ENCODE data around the gene ADCY3. TPM values are rescaled to one million over a fixed set of nuclear protein-coding genes. Genes with fewer than 3 reads are reported as not detected.

Gene ADCY3
- polyA plus RNA-seq, 1 donor from 2014 or later: 28.8 TPM

- no peaks in the 10 kb centered on the region for H3K9me3 ChIP-seq (ENCODE audit: low read length)
- H3K9me2 ChIP-seq (ENCODE audit: insufficient read depth, low read length): no peaks in the 10 kb centered on the region
- H3K4me3 ChIP-seq (ENCODE audit: low read length): no peak overlapping the region
- TF ChIP-seq, protein P1, sequence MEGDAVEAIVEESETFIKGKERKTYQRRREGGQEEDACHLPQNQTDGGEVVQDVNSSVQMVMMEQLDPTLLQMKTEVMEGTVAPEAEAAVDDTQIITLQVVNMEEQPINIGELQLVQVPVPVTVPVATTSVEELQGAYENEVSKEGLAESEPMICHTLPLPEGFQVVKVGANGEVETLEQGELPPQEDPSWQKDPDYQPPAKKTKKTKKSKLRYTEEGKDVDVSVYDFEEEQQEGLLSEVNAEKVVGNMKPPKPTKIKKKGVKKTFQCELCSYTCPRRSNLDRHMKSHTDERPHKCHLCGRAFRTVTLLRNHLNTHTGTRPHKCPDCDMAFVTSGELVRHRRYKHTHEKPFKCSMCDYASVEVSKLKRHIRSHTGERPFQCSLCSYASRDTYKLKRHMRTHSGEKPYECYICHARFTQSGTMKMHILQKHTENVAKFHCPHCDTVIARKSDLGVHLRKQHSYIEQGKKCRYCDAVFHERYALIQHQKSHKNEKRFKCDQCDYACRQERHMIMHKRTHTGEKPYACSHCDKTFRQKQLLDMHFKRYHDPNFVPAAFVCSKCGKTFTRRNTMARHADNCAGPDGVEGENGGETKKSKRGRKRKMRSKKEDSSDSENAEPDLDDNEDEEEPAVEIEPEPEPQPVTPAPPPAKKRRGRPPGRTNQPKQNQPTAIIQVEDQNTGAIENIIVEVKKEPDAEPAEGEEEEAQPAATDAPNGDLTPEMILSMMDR (IDR thresholded peaks at IDR 0.05; ENCODE audit: poor library complexity, severe bottlenecking): no peak
- TF ChIP-seq SMC3 (conservative IDR thresholded peaks at IDR 0.05; ENCODE audit: poor library complexity): no peak
- TF ChIP-seq EZH2 (IDR thresholded peaks at IDR 0.05; ENCODE audit: borderline replicate concordance, insufficient read depth, low read length, poor library complexity, severe bottlenecking): no peak
- no peak for TF ChIP-seq RAD21 (conservative IDR thresholded peaks at IDR 0.05)
- no peak for TF ChIP-seq TAF1 (IDR thresholded peaks at IDR 0.05; ENCODE audit: low read depth)
- TF ChIP-seq EP300 (conservative IDR thresholded peaks at IDR 0.05; ENCODE audit: poor library complexity, severe bottlenecking): no peak
- TF ChIP-seq POLR2AphosphoS5 (IDR thresholded peaks at IDR 0.05): no peak
- TF ChIP-seq, protein P2, sequence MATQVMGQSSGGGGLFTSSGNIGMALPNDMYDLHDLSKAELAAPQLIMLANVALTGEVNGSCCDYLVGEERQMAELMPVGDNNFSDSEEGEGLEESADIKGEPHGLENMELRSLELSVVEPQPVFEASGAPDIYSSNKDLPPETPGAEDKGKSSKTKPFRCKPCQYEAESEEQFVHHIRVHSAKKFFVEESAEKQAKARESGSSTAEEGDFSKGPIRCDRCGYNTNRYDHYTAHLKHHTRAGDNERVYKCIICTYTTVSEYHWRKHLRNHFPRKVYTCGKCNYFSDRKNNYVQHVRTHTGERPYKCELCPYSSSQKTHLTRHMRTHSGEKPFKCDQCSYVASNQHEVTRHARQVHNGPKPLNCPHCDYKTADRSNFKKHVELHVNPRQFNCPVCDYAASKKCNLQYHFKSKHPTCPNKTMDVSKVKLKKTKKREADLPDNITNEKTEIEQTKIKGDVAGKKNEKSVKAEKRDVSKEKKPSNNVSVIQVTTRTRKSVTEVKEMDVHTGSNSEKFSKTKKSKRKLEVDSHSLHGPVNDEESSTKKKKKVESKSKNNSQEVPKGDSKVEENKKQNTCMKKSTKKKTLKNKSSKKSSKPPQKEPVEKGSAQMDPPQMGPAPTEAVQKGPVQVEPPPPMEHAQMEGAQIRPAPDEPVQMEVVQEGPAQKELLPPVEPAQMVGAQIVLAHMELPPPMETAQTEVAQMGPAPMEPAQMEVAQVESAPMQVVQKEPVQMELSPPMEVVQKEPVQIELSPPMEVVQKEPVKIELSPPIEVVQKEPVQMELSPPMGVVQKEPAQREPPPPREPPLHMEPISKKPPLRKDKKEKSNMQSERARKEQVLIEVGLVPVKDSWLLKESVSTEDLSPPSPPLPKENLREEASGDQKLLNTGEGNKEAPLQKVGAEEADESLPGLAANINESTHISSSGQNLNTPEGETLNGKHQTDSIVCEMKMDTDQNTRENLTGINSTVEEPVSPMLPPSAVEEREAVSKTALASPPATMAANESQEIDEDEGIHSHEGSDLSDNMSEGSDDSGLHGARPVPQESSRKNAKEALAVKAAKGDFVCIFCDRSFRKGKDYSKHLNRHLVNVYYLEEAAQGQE (IDR thresholded peaks at IDR 0.05; ENCODE audit: borderline replicate concordance): no peak
- no peak for TF ChIP-seq MXI1 (conservative IDR thresholded peaks at IDR 0.05; ENCODE audit: poor library complexity, severe bottlenecking)
- no peak overlapping the region for H2AFZ ChIP-seq (ENCODE audit: low read depth, low read length)
- no peaks in the 10 kb centered on the region for H3F3A ChIP-seq (ENCODE audit: insufficient read depth, low read length, poor library complexity, severe bottlenecking)
- no peak overlapping the region for H3K4me2 ChIP-seq (ENCODE audit: low read length)
- H3K27ac ChIP-seq (ENCODE audit: low read length): no peak overlapping the region
- H3K79me2 ChIP-seq (replicated peaks; ENCODE audit: insufficient read depth, low read length): no peaks in the 10 kb centered on the region
- no peaks in the 10 kb centered on the region for H3K27me3 ChIP-seq (ENCODE audit: insufficient read depth, low read depth, low read length)
- H3K36me3 ChIP-seq (ENCODE audit: insufficient read depth, low read length): no peaks in the 10 kb centered on the region
- H3K9ac ChIP-seq (ENCODE audit: low read length): no peak overlapping the region
- no peaks in the 10 kb centered on the region for H4K20me1 ChIP-seq (ENCODE audit: insufficient read depth)
These were observed 60.0 kb downstream of the ADCY3 start for GRCh38 chr2:24859968-24860600.

GRCh38 chr2:24858996-24859395, 61.0 kb downstream of the ADCY3 start:
- H3K4me3 ChIP-seq (ENCODE audit: low read length): no peak overlapping the region
- H3K9ac ChIP-seq (ENCODE audit: low read length): no peak overlapping the region
- H3K27ac ChIP-seq (ENCODE audit: low read length): no peak overlapping the region
- TF ChIP-seq EZH2 (IDR thresholded peaks at IDR 0.05; ENCODE audit: borderline replicate concordance, insufficient read depth, low read length, poor library complexity, severe bottlenecking) (no peak), EP300 (conservative IDR thresholded peaks at IDR 0.05; ENCODE audit: poor library complexity, severe bottlenecking) (no peak), MXI1 (conservative IDR thresholded peaks at IDR 0.05; ENCODE audit: poor library complexity, severe bottlenecking) (no peak), RAD21 (conservative IDR thresholded peaks at IDR 0.05) (no peak), POLR2AphosphoS5 (IDR thresholded peaks at IDR 0.05) (no peak), TAF1 (IDR thresholded peaks at IDR 0.05; ENCODE audit: low read depth) (no peak), SMC3 (conservative IDR thresholded peaks at IDR 0.05; ENCODE audit: poor library complexity) (no peak)
- TF ChIP-seq, protein P1 (IDR thresholded peaks at IDR 0.05; ENCODE audit: poor library complexity, severe bottlenecking): no peak
- TF ChIP-seq, protein P2 (IDR thresholded peaks at IDR 0.05; ENCODE audit: borderline replicate concordance): no peak
- H4K20me1 ChIP-seq (ENCODE audit: insufficient read depth): no peaks in the 10 kb centered on the region
- H3F3A ChIP-seq (ENCODE audit: insufficient read depth, low read length, poor library complexity, severe bottlenecking): no peaks in the 10 kb centered on the region
- no peaks in the 10 kb centered on the region for H3K9me3 ChIP-seq (ENCODE audit: low read length)
- H2AFZ ChIP-seq (ENCODE audit: low read depth, low read length): no peak overlapping the region
- no peaks in the 10 kb centered on the region for H3K27me3 ChIP-seq (ENCODE audit: insufficient read depth, low read depth, low read length)
- no peak overlapping the region for H3K4me2 ChIP-seq (ENCODE audit: low read length)
- no peaks in the 10 kb centered on the region for H3K36me3 ChIP-seq (ENCODE audit: insufficient read depth, low read length)
- no peaks in the 10 kb centered on the region for H3K79me2 ChIP-seq (replicated peaks; ENCODE audit: insufficient read depth, low read length)
- H3K9me2 ChIP-seq (ENCODE audit: insufficient read depth, low read length): no peaks in the 10 kb centered on the region

Measured in neural cell (in vitro differentiated cells).